SH-SY5Y (cell line): ENCODE data around the gene RETREG1.

Source experiments
- GATA2 ChIP-seq: IDR thresholded peaks from 2 replicates; pipeline ENCODE4 v1.6.1; 2011; ENCODE audit warnings: mild to moderate bottlenecking, low read depth, low read length
- GATA3 ChIP-seq: IDR thresholded peaks from 2 replicates; pipeline ENCODE4 v1.6.1; 2011; ENCODE audit warnings: low read depth, mild to moderate bottlenecking, low read length, moderate library complexity

DNA sequence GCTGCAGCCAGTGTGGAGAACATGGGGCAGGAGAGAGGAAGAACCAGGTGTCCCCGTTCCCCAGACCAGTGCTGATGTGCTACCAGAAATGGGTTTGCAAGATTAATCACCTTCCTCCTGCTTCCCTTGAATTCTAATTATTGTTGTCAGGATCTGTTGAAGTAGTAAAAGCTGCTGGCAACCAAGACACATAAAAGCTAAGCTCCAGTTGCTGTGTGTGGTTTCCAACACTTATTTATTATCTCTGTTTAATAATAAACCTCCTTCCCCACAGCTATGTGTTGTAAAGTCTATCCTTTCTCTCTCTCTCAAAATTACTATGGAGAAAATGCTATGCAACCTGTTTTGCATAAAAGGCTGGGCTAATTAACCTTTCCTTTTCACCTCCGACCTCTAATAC, 2.3 kb upstream of the RETREG1 start:
- TF ChIP-seq GATA2 (no peak), GATA3 (no peak)
